Nephron progenitor cell (in vitro differentiated cells): Measurements from ENCODE around the gene SPPL3.

ENCODE experiments used
- DNase-seq: peaks from one replicate; pipeline ENCODE4 v3.0.0; 2021
- H3K27ac Mint-ChIP-seq: 2 replicates; pipeline ENCODE4 v1.8.0; 2021; ENCODE audit warnings: mild to moderate bottlenecking, moderate library complexity, mixed read lengths
- H3K27me3 Mint-ChIP-seq: 2 replicates; pipeline ENCODE4 v1.8.0; 2021; ENCODE audit warnings: mild to moderate bottlenecking, low read depth, mixed read lengths; ENCODE audit not compliant: poor library complexity
- H3K36me3 Mint-ChIP-seq: 2 replicates; pipeline ENCODE4 v1.8.0; 2021; ENCODE audit warnings: low read depth, mixed read lengths
- H3K4me1 Mint-ChIP-seq: 2 replicates; pipeline ENCODE4 v1.8.0; 2021; ENCODE audit warnings: mixed read lengths
- H3K4me3 Mint-ChIP-seq: 2 replicates; pipeline ENCODE4 v1.8.0; 2021; ENCODE audit warnings: mild to moderate bottlenecking, moderate library complexity, mixed read lengths
- H3K9me3 Mint-ChIP-seq: 2 replicates; pipeline ENCODE4 v1.8.0; 2021; ENCODE audit warnings: mild to moderate bottlenecking, moderate library complexity, mixed read lengths
- TF ChIP-seq, protein P1 (sequence below): fragments of 200-600 bp; sonication (generic); IDR thresholded peaks from 2 replicates; pipeline ENCODE4 v1.5.0; 2021; ENCODE audit warnings: antibody characterized with exemption

SPPL3 gene

DNA sequence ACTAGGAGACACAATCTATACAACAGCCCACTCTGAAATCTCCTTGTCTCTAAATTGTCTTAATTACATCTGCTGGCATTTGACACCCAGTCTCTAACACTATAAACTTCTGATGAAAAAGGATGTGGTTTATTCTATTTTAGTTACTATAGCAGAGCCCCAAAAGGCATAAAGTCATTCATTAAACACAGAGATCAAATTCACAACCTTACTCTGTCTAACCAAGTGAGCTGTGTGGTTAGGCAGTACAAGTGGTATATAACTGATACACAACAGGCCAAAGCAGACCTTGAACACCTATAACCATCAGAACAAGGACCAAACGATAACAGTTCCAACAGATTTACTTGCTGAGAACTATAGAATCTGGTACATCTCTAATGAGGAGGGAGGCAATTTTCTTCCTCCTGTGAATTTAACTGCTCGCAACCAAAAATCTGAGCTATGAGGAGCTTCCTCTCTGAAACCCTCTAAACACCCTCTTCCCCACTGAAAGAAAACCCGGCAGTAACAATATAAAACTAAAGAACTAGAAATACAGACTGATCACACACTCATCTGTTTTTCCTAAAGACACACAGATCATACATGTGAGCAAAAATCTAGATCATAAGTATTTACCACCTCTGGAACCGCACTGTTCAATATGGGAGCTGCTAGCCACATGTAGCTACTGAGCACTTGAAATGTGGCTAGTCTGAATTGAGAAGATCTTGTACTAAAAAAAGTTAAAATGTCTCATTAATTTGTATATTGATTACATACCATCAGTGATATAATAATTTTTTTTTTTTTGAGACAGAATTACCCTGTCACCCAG lies 17.7 kb downstream of the SPPL3 start:
- peaks cover 17% of the 10 kb centered on the region for H3K4me1 Mint-ChIP-seq
- DNase-seq, result no peak
- H3K27ac Mint-ChIP-seq, result peak overlapping the region; percentile 2
- no peak overlapping the region for H3K4me3 Mint-ChIP-seq
- H3K36me3 Mint-ChIP-seq, result peaks cover 42% of the 10 kb centered on the region
- TF ChIP-seq, protein P1, sequence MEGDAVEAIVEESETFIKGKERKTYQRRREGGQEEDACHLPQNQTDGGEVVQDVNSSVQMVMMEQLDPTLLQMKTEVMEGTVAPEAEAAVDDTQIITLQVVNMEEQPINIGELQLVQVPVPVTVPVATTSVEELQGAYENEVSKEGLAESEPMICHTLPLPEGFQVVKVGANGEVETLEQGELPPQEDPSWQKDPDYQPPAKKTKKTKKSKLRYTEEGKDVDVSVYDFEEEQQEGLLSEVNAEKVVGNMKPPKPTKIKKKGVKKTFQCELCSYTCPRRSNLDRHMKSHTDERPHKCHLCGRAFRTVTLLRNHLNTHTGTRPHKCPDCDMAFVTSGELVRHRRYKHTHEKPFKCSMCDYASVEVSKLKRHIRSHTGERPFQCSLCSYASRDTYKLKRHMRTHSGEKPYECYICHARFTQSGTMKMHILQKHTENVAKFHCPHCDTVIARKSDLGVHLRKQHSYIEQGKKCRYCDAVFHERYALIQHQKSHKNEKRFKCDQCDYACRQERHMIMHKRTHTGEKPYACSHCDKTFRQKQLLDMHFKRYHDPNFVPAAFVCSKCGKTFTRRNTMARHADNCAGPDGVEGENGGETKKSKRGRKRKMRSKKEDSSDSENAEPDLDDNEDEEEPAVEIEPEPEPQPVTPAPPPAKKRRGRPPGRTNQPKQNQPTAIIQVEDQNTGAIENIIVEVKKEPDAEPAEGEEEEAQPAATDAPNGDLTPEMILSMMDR, result no peak
- H3K27me3 Mint-ChIP-seq, result no peaks in the 10 kb centered on the region
- H3K9me3 Mint-ChIP-seq, result no peaks in the 10 kb centered on the region

DNA sequence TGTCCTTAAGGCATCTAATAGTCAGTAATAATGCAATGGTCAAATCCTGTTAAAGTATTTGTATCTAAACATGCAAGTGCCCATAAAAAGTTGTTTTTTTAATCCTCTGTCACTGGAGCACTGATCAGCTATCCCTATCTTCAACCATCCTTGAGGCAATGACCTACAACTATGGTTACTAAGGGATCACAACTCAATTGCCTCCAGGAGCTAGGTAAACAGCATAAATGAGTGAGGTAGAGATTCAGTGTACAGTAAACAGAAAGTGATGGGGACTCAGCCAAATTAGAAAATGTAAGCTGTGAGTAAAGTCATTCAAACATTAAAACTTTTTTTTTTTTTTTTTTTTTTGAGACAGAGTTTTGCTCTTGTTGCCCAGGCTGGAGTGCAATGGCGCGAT lies 18.6 kb downstream of the SPPL3 start:
- H3K9me3 Mint-ChIP-seq, result no peaks in the 10 kb centered on the region
- no peak for DNase-seq
- TF ChIP-seq, protein P1, result no peak
- H3K4me3 Mint-ChIP-seq, result no peak overlapping the region
- H3K4me1 Mint-ChIP-seq, result peaks cover 9% of the 10 kb centered on the region
- no peaks in the 10 kb centered on the region for H3K27me3 Mint-ChIP-seq
- peaks cover 37% of the 10 kb centered on the region for H3K36me3 Mint-ChIP-seq
- no peak overlapping the region for H3K27ac Mint-ChIP-seq

DNA sequence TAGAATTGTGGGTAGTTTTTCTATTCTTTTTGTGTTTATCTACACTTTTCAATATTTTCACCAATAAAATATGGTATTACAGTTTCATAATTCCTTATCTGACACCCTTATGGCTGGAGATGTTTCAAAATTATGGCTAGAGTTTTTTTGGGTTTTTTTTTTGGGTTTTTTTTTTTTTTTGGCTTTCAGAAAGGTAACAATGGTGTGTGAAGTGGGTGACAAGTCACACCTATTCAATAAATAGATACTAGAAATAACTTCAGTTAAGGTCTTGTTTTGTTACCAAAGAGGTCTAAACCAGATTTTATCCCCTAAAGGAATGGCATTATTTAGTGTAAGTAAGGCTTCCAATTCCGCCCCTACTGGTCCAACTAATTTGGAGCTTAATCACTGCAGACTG lies 19.5 kb downstream of the SPPL3 start:
- H3K27me3 Mint-ChIP-seq, result no peaks in the 10 kb centered on the region
- H3K9me3 Mint-ChIP-seq, result no peaks in the 10 kb centered on the region
- no peak overlapping the region for H3K27ac Mint-ChIP-seq
- H3K4me3 Mint-ChIP-seq, result no peak overlapping the region
- peaks cover 9% of the 10 kb centered on the region for H3K4me1 Mint-ChIP-seq
- TF ChIP-seq, protein P1, result no peak
- peaks cover 35% of the 10 kb centered on the region for H3K36me3 Mint-ChIP-seq
- DNase-seq, result no peak

GRCh38 chr12:120882055-120882555 lies 22.1 kb downstream of the SPPL3 start:
- TF ChIP-seq, protein P1, result no peak
- H3K27me3 Mint-ChIP-seq, result no peaks in the 10 kb centered on the region
- H3K36me3 Mint-ChIP-seq, result peaks cover 44% of the 10 kb centered on the region
- DNase-seq, result no peak
- no peak overlapping the region for H3K4me3 Mint-ChIP-seq
- peaks cover 6% of the 10 kb centered on the region for H3K9me3 Mint-ChIP-seq
- H3K4me1 Mint-ChIP-seq, result peaks cover 9% of the 10 kb centered on the region
- H3K27ac Mint-ChIP-seq, result no peak overlapping the region

DNA sequence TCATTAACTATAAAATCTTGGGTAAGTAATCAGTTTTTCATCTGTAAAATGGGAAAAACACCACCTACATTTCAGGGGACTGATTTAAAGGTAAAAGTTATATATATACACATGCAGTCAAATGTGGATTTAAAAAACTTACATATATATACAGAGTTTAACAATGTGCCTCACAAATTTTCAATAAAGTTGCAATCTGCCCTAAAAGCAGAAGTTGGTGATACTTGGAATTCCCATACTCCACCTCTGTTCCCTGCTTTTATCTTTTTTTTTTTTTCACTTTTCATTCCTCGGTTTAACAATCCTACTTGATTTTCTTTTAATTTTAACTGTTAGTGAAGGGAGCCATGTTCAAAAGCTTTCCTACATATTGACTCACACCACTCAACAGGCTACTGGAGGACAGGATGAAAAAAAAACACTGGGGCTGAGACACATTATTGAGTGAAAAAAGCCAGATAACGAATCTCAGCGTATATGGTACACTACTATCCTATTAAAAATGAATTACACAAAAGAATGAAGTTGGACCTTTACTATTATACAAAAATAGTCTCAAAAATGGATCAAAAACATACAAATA lies 24.3 kb downstream of the SPPL3 start:
- TF ChIP-seq, protein P1, result no peak
- peaks cover 52% of the 10 kb centered on the region for H3K36me3 Mint-ChIP-seq
- no peak overlapping the region for H3K27ac Mint-ChIP-seq
- H3K9me3 Mint-ChIP-seq, result peaks cover 12% of the 10 kb centered on the region
- peaks cover 8% of the 10 kb centered on the region for H3K4me1 Mint-ChIP-seq
- H3K27me3 Mint-ChIP-seq, result no peaks in the 10 kb centered on the region
- no peak for DNase-seq
- H3K4me3 Mint-ChIP-seq, result no peak overlapping the region
